NB4 (cell line): ENCODE measurements around the gene CACNA2D3.

Source experiments
- MYC ChIP-seq: IDR thresholded peaks from 2 replicates; pipeline ENCODE4 v1.6.1; 2011; ENCODE audit warnings: low read depth, low read length
- POLR2A ChIP-seq: IDR thresholded peaks from 2 replicates; pipeline ENCODE4 v1.6.1; 2011; ENCODE audit warnings: mild to moderate bottlenecking; ENCODE audit not compliant: insufficient read length; ENCODE audit errors: extremely low read depth
- TF ChIP-seq, protein P1 (sequence below): IDR thresholded peaks from one replicate; pipeline ENCODE4 v1.5.1; 2012; ENCODE audit warnings: low read depth, low read length

GRCh38 chr3:54279005-54279583 is 156.7 kb downstream of the CACNA2D3 start:
- TF ChIP-seq, protein P1, sequence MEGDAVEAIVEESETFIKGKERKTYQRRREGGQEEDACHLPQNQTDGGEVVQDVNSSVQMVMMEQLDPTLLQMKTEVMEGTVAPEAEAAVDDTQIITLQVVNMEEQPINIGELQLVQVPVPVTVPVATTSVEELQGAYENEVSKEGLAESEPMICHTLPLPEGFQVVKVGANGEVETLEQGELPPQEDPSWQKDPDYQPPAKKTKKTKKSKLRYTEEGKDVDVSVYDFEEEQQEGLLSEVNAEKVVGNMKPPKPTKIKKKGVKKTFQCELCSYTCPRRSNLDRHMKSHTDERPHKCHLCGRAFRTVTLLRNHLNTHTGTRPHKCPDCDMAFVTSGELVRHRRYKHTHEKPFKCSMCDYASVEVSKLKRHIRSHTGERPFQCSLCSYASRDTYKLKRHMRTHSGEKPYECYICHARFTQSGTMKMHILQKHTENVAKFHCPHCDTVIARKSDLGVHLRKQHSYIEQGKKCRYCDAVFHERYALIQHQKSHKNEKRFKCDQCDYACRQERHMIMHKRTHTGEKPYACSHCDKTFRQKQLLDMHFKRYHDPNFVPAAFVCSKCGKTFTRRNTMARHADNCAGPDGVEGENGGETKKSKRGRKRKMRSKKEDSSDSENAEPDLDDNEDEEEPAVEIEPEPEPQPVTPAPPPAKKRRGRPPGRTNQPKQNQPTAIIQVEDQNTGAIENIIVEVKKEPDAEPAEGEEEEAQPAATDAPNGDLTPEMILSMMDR: no peak
- no peak for TF ChIP-seq POLR2A
- TF ChIP-seq MYC: no peak
